HG02798 (cell line): ENCODE measurements around the gene BARD1.

Source experiments
- ATAC-seq: cut with Tn5 transposase; IDR thresholded peaks from one replicate; pipeline ENCODE4 v1.9.1; 2021; ENCODE audit warnings: mild to moderate bottlenecking; ENCODE audit not compliant: unreplicated experiment, poor library complexity

BARD1 gene

DNA sequence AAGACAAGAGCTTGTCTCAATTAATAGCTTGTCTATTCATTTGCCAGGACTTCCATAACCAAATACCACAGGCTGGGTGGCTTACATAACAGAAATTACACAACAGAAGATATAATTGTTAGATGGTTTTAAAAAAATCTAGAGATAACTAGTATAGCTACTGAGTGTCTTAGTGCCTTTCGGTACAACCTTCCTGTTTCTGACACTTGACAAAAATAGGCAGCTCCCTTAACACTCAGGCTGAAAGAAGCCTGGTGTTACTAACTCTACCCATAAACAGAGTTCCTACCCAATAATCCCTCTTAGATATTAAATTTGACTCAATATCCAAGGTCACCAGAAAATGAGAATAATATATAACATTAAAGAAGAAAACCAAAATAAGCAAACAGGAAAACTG, 129.7 kb downstream of the BARD1 start:
- peak; percentile 56 for ATAC-seq

GRCh38 chr2:214676421-214677089, 132.9 kb downstream of the BARD1 start:
- ATAC-seq = peak; percentile 36
